ENCODE results near the gene GON4L. TPM values are rescaled to one million over a fixed set of nuclear protein-coding genes. Genes with fewer than 3 reads are reported as not detected.

GON4L gene
- total and polyA plus RNA-seq, 2 of the 4 experiments (the other 2 are of a cell fraction), result 21.2 to 30.3 TPM

DNA sequence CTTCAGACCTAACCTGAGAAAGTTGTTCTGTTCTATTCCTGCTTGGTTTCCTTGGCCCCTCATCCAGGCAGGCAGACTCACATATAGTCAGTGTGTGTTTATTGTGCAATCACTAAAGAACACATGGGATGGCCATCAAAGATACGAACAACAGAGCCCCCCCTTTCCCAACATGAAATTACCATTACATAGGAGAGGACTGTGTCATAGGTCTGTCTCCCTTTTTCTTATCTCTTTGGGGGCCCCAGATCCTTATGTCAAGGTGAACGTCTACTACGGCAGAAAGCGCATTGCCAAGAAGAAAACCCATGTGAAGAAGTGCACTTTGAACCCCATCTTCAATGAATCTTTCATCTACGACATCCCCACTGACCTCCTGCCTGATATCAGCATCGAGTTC is 23.9 kb upstream of the GON4L start:
- POLR2A ChIA-PET (ENCODE audit: unreplicated experiment), result no interaction called here
- H4K8ac ChIP-seq (ENCODE audit: low read depth in 2 of 2, low read length in 2 of 2), result no peak overlapping the region
- no peak overlapping the region for H2AFZ ChIP-seq (replicated peaks; ENCODE audit: low read length, poor library complexity)
- no peaks in the 10 kb centered on the region for H4K20me1 ChIP-seq (ENCODE audit: insufficient read depth, low read length)
- no peak overlapping the region for H3K9ac ChIP-seq (ENCODE audit: low read depth, low read length)
- DNase-seq, result no peak
- no peak overlapping the region for H2BK5ac ChIP-seq (ENCODE audit: low read depth, low read length, poor library complexity, severe bottlenecking)
- no TSS peak for BruUV-seq (replicated peaks)
- no peak overlapping the region for H4K5ac ChIP-seq (ENCODE audit: low read depth, low read length)
- H2BK15ac ChIP-seq (ENCODE audit: low read depth, low read length), result no peak overlapping the region
- H3K4me1 ChIP-seq (ENCODE audit: control insufficient read depth, insufficient read depth, low read length), result peaks cover 10% of the 10 kb centered on the region
- dilution Hi-C loops (cut with HindIII; ENCODE audit: low sequenced_read_pairs, unreplicated experiment) (no loop called here), intact Hi-C loops (cut with micrococcal nuclease) (no loop called here), in situ Hi-C loops (cut with MboI; ENCODE audit: low sequenced_read_pairs) (no loop called here)
- no peak overlapping the region for H2BK120ac ChIP-seq (ENCODE audit: low read depth, low read length)
- no peaks in the 10 kb centered on the region for H3K9me1 ChIP-seq (ENCODE audit: insufficient read depth, low read length)
- H2BK20ac ChIP-seq (ENCODE audit: low read depth, low read length), result no peak overlapping the region
- CTCF ChIA-PET, result no interaction called here
- H3K23ac ChIP-seq (ENCODE audit: low read depth, low read length), result no peak overlapping the region
- no peaks in the 10 kb centered on the region for H3K9me3 ChIP-seq (ENCODE audit: control insufficient read depth, insufficient read depth, low read length)
- no peak for ATAC-seq (ENCODE audit: low read depth)
- no peak overlapping the region for H2AK5ac ChIP-seq (ENCODE audit: low read depth, low read length)
- no peak overlapping the region for H3K4ac ChIP-seq (ENCODE audit: low read depth, low read length)
- H3K36me3 ChIP-seq (ENCODE audit: control insufficient read depth, insufficient read depth, low read length), result peaks cover 10% of the 10 kb centered on the region
- no peak overlapping the region for H3K27ac ChIP-seq (ENCODE audit: insufficient read depth, low read length)
- H3K14ac ChIP-seq (replicated peaks; ENCODE audit: low read depth, low read length), result no peak overlapping the region
- no peak overlapping the region for H3K4me3 ChIP-seq (ENCODE audit: insufficient read depth, low read depth, low read length)
- TF ChIP-seq, protein P1, sequence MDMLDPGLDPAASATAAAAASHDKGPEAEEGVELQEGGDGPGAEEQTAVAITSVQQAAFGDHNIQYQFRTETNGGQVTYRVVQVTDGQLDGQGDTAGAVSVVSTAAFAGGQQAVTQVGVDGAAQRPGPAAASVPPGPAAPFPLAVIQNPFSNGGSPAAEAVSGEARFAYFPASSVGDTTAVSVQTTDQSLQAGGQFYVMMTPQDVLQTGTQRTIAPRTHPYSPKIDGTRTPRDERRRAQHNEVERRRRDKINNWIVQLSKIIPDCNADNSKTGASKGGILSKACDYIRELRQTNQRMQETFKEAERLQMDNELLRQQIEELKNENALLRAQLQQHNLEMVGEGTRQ (IDR thresholded peaks at IDR 0.05; ENCODE audit: low read depth, low read length), result no peak
- no peak for TF ChIP-seq RCOR1 (IDR thresholded peaks at IDR 0.05; ENCODE audit: insufficient replicate concordance, low read length)
- TF ChIP-seq, protein P2, sequence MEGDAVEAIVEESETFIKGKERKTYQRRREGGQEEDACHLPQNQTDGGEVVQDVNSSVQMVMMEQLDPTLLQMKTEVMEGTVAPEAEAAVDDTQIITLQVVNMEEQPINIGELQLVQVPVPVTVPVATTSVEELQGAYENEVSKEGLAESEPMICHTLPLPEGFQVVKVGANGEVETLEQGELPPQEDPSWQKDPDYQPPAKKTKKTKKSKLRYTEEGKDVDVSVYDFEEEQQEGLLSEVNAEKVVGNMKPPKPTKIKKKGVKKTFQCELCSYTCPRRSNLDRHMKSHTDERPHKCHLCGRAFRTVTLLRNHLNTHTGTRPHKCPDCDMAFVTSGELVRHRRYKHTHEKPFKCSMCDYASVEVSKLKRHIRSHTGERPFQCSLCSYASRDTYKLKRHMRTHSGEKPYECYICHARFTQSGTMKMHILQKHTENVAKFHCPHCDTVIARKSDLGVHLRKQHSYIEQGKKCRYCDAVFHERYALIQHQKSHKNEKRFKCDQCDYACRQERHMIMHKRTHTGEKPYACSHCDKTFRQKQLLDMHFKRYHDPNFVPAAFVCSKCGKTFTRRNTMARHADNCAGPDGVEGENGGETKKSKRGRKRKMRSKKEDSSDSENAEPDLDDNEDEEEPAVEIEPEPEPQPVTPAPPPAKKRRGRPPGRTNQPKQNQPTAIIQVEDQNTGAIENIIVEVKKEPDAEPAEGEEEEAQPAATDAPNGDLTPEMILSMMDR (conservative IDR thresholded peaks at IDR 0.05; ENCODE audit: low read depth, low read length), result no peak
- peak; percentile 83 for TF ChIP-seq CEBPB (IDR thresholded peaks at IDR 0.05; ENCODE audit: low read depth, low read length)
- no peak for TF ChIP-seq NFE2L2 (IDR thresholded peaks at IDR 0.05; ENCODE audit: low read depth, low read length)
- TF ChIP-seq MAZ (IDR thresholded peaks at IDR 0.05; ENCODE audit: borderline replicate concordance, low read depth, low read length), result no peak
- TF ChIP-seq MAFK (IDR thresholded peaks at IDR 0.05; ENCODE audit: low read depth, low read length), result no peak
- no peak for TF ChIP-seq CHD1 (IDR thresholded peaks at IDR 0.05; ENCODE audit: low read depth, low read length)
- no peak overlapping the region for H4K91ac ChIP-seq (ENCODE audit: insufficient read depth, low read depth, low read length)
- no peak overlapping the region for H2AK9ac ChIP-seq (replicated peaks; ENCODE audit: low read depth, low read length, poor library complexity)
- H3K27me3 ChIP-seq (ENCODE audit: control insufficient read depth, insufficient read depth, low read length), result no peaks in the 10 kb centered on the region
- no peak overlapping the region for H3K4me2 ChIP-seq (ENCODE audit: low read depth, low read length)
- no peak overlapping the region for H3K18ac ChIP-seq (ENCODE audit: low read depth, low read length)
- no peak overlapping the region for H3K56ac ChIP-seq (ENCODE audit: extremely low read depth, insufficient read depth, low read length)
- WGBS, 2 experiments (ENCODE audit: extremely low coverage in 2 of 2, insufficient read length in 1 of 2), result no CpG with 5 or more reads among the region's 6 CpGs
- H3K79me1 ChIP-seq (ENCODE audit: low read depth in 1 of 2, low read length in 2 of 2), result peaks cover 0 to 9% of the 10 kb centered on the region in 2 experiments; a peak in 3 of 4 replicates

Data from IMR-90 (cell line).